GM12873 (cell line): ENCODE measurements around the gene SGPP2.

Source experiments
- TF ChIP-seq, protein P1 (sequence below): IDR thresholded peaks from 2 replicates; pipeline ENCODE4 v1.5.1; 2012; ENCODE audit warnings: low read depth, mild to moderate bottlenecking, moderate library complexity, low read length, control low read depth; ENCODE audit not compliant: insufficient read depth; ENCODE audit errors: missing control alignments

The SGPP2 gene

DNA sequence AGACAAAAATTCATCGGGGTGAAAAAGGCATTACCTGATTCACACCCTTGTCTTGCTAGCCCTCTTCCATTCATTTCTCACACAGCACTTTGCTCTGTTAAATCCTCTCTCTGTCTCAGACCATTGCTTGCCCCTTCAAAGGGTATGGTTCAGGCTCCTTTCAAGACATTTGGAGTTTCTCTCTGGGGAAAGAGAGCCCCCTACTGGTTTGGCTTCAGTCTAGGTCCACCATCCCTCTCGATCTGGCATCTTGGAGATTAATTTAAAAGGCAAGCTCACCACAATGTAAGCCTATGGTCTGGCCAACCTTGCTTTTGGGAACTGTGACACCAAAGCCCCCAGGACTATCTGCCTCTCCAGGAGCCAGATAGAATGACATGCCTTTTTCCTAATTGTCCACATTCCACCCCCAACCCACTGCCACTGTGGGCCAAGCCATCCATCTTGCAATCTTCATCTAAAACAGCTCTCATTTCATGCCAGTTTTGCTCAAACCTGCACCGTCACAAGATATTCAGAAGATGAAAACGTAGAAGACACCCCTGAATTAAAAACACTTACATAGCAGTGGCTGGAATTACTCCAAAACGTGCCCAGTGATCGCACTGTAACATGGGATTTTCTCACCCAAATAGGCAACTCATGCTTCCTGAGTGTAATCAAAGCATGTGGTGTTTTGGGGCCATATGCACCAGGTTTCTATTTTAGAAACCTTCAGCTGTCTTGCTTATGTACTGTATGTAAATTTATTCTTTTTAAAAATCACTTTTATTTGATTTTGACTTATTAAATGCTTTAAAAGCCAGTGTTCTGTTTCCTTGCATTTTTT, 137.7 kb downstream of the SGPP2 start:
- TF ChIP-seq, protein P1, sequence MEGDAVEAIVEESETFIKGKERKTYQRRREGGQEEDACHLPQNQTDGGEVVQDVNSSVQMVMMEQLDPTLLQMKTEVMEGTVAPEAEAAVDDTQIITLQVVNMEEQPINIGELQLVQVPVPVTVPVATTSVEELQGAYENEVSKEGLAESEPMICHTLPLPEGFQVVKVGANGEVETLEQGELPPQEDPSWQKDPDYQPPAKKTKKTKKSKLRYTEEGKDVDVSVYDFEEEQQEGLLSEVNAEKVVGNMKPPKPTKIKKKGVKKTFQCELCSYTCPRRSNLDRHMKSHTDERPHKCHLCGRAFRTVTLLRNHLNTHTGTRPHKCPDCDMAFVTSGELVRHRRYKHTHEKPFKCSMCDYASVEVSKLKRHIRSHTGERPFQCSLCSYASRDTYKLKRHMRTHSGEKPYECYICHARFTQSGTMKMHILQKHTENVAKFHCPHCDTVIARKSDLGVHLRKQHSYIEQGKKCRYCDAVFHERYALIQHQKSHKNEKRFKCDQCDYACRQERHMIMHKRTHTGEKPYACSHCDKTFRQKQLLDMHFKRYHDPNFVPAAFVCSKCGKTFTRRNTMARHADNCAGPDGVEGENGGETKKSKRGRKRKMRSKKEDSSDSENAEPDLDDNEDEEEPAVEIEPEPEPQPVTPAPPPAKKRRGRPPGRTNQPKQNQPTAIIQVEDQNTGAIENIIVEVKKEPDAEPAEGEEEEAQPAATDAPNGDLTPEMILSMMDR = peak; percentile 86

DNA sequence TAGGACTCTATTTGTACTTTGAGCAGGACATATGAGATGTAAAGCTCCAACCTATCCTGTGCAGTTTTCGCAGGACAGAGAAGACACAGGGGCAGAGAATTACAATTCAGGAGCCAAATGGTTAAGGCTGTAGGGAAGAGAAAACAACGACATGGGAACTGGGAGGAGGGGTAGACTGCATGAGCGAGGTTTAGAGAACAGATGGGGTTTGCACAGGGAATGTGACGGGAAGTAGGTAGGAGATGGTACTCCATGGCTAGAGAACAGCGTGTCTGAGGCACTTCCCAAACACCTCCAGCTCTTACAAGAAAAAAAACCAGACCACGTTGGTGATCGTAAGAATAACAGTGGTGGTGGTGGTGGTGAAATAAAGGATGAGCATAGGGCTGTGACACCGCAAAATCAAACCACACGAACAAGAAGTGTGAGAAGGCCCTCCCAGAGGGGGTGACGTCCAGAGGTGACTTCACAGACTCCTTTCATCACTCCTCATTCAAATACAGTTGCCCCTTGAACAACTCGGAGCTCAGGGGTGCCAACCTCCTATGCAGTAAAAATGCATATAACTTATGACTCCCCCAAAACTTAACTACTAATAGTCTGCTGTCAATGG, 138.9 kb downstream of the SGPP2 start:
- TF ChIP-seq, protein P1 = no peak

DNA sequence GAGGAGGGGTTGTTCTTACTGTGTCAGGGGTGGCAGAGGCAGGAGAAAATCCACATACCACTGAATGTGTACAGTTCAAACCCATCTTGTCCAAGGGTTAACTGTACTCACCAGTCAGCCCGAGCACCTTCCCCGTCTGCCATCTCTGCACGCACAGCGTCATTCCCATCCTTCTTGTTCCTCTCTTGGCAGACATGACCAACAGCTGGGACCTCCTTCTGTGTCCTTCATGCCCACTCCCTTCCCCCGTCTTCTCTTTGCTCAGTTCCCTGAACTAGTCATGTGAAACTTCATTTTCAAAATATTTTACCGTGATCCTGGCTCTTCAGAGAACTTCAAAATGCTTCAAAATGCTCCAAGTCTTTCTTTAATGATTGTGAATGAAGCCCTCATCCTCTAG, 139.6 kb downstream of the SGPP2 start:
- TF ChIP-seq, protein P1 = no peak

DNA sequence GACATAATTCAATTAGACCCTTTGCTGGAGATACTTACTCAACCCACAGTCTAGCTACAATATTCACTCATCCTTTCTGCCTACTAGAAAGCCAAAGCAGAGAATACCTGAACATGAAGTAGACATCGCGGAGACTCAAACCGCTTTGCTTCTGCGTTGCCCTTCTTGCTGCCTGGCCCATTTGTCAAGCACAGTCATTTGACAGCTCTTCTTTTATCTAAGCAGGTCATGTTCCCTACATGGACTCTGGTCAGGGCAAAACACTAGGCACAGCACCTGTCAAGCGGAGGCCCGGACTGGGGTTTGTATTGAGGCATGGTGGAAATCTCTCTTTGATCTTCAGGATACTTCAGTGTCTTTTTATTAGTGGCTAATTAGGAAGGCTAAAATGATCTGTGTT, 141.9 kb downstream of the SGPP2 start:
- TF ChIP-seq, protein P1 = no peak

DNA sequence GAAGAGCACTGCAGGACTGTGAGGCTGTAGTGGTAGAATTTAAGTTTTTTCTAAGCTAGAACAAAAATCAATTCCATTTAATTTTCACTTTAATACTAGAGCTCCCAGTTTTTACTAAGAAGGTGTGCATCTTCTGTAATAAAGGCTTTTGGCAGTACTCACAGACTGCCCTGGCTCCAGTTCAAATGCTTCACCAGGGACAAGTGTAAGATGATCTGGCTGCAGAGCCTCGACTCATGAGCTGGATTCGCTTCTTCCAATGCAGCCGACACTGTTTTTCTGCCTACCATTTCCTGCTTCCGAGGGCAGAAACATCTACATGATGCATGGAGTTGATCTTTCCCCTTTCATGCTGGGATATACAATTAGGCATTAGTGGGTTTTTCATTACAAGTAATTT, 144.5 kb downstream of the SGPP2 start:
- TF ChIP-seq, protein P1 = no peak

DNA sequence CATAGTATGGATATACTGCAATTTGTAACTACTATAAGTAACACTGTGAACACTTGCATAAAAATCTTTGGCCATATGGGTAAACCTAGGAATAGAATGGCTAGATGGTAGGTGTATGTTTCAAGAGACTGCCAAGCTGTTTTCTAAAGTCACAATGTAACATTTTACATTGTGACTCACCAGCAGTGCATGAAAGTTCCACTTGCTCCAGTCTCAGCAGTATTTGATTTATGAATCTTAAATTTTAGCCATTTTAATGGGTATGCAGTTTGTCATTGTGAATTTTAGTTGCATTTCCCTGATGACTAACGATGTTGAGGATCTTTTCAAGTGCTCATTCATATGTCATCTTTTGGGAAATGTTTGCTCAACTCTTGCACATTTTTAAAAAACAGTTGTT, 145.5 kb downstream of the SGPP2 start:
- TF ChIP-seq, protein P1 = no peak

DNA sequence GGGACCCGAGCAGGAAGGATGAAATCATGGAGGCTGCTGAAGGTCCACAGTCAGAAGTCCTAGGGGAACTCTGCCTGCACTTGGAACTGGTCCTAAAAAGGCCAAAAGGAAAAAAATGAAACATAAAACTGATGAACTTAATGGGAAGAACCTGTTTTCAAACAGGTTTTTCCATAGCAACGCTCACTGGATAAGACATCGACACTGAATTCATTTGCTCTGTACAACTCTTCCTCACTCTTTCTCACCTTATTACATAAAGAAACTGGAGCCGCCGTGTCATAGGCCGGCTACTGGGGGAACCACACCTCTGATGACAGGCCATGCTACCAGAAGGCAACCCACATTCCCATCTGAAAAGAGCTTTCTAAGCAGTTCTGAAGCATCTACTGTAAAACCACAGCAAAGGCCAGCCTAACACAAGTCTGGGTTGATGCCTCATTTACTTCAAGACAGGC, 147.9 kb downstream of the SGPP2 start:
- TF ChIP-seq, protein P1 = no peak
